Nephron progenitor cell (in vitro differentiated cells): ENCODE measurements around the gene MPHOSPH10.
"Not testable (repeated sequence)": the region's sequence is repeated elsewhere in the genome, so short reads cannot be mapped to it uniquely, and the experiment has no call there.

ENCODE experiments used
- DNase-seq: peaks from one replicate; pipeline ENCODE4 v3.0.0; 2021
- H3K27ac Mint-ChIP-seq: 2 replicates; pipeline ENCODE4 v1.8.0; 2021; ENCODE audit warnings: mild to moderate bottlenecking, moderate library complexity, mixed read lengths
- H3K27me3 Mint-ChIP-seq: 2 replicates; pipeline ENCODE4 v1.8.0; 2021; ENCODE audit warnings: mild to moderate bottlenecking, low read depth, mixed read lengths; ENCODE audit not compliant: poor library complexity
- H3K36me3 Mint-ChIP-seq: 2 replicates; pipeline ENCODE4 v1.8.0; 2021; ENCODE audit warnings: low read depth, mixed read lengths
- H3K4me1 Mint-ChIP-seq: 2 replicates; pipeline ENCODE4 v1.8.0; 2021; ENCODE audit warnings: mixed read lengths
- H3K4me3 Mint-ChIP-seq: 2 replicates; pipeline ENCODE4 v1.8.0; 2021; ENCODE audit warnings: mild to moderate bottlenecking, moderate library complexity, mixed read lengths
- H3K9me3 Mint-ChIP-seq: 2 replicates; pipeline ENCODE4 v1.8.0; 2021; ENCODE audit warnings: mild to moderate bottlenecking, moderate library complexity, mixed read lengths
- TF ChIP-seq, protein P1 (sequence below): fragments of 200-600 bp; sonication (generic); IDR thresholded peaks from 2 replicates; pipeline ENCODE4 v1.5.0; 2021; ENCODE audit warnings: antibody characterized with exemption

The MPHOSPH10 gene

DNA sequence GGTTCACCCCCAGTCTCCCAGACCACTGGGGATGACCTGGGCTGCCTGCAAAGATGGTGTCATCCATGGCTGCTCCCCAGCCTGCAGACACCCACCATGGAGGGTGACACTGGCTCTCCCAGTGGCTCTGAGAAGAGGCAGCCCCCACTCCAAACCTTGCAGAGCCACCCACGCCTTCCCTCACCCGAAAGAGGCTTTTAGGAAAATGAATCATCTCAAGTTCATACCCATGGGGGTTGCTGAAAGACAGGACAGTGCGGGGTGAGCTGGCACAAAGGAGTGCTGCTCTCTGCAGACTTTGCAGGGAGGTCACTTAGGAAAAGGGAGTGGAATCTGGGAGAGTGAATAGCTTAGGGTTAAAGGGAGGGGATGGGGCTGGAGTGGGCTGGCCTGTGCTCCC is 36.4 kb downstream of the MPHOSPH10 start:
- Mint-ChIP-seq H3K36me3 (no peaks in the 10 kb centered on the region), H3K4me1 (peaks cover 13% of the 10 kb centered on the region), H3K27ac (no peak overlapping the region), H3K9me3 (no peaks in the 10 kb centered on the region), H3K27me3 (peaks cover 21% of the 10 kb centered on the region), H3K4me3 (no peak overlapping the region)
- no peak for DNase-seq
- TF ChIP-seq, protein P1, sequence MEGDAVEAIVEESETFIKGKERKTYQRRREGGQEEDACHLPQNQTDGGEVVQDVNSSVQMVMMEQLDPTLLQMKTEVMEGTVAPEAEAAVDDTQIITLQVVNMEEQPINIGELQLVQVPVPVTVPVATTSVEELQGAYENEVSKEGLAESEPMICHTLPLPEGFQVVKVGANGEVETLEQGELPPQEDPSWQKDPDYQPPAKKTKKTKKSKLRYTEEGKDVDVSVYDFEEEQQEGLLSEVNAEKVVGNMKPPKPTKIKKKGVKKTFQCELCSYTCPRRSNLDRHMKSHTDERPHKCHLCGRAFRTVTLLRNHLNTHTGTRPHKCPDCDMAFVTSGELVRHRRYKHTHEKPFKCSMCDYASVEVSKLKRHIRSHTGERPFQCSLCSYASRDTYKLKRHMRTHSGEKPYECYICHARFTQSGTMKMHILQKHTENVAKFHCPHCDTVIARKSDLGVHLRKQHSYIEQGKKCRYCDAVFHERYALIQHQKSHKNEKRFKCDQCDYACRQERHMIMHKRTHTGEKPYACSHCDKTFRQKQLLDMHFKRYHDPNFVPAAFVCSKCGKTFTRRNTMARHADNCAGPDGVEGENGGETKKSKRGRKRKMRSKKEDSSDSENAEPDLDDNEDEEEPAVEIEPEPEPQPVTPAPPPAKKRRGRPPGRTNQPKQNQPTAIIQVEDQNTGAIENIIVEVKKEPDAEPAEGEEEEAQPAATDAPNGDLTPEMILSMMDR, result no peak

- H3K9me3 Mint-ChIP-seq, result no peaks in the 10 kb centered on the region
- no peak for DNase-seq
- H3K27me3 Mint-ChIP-seq, result peaks cover 31% of the 10 kb centered on the region
- no peak overlapping the region for H3K4me3 Mint-ChIP-seq
- H3K27ac Mint-ChIP-seq, result no peak overlapping the region
- no peaks in the 10 kb centered on the region for H3K36me3 Mint-ChIP-seq
- TF ChIP-seq, protein P1, result no peak
- H3K4me1 Mint-ChIP-seq, result no peaks in the 10 kb centered on the region
Observed at GRCh38 chr2:71173096-71173495, 42.7 kb downstream of the MPHOSPH10 start.

- Mint-ChIP-seq H3K9me3 (no peaks in the 10 kb centered on the region), H3K4me3 (no peak overlapping the region), H3K27me3 (peaks cover 29% of the 10 kb centered on the region), H3K36me3 (no peaks in the 10 kb centered on the region), H3K27ac (no peak overlapping the region), H3K4me1 (no peaks in the 10 kb centered on the region)
- TF ChIP-seq, protein P1, result no peak
- no peak for DNase-seq
Observed at GRCh38 chr2:71174207-71174606, 43.8 kb downstream of the MPHOSPH10 start.

GRCh38 chr2:71178836-71179235 is 48.4 kb downstream of the MPHOSPH10 start:
- not testable (repeated sequence) for H3K4me3 Mint-ChIP-seq, H3K4me1 Mint-ChIP-seq, H3K27ac Mint-ChIP-seq, H3K27me3 Mint-ChIP-seq, DNase-seq, H3K36me3 Mint-ChIP-seq, H3K9me3 Mint-ChIP-seq

DNA sequence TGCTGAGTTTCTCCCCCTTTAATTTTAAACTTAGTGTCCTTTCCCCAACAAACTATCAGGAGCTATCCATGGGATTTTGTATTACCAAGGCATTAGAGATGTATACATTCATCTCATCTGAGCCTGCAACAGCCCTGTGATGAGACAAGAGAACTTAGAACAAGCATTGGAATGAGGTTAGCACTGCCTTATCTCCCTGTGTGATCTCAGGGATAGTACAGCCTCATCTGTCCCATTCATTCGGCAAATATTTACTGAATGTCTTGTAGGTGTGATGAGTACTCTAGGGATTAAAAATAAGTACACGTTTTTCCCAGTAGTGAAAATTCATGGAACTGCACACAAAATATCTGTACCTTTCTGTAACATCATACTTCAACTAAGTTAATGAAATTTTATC is 50.9 kb downstream of the MPHOSPH10 start:
- TF ChIP-seq, protein P1, result no peak
- no peak for DNase-seq
- Mint-ChIP-seq H3K9me3 (no peaks in the 10 kb centered on the region), H3K36me3 (no peaks in the 10 kb centered on the region), H3K4me1 (peaks cover 4% of the 10 kb centered on the region), H3K4me3 (no peak overlapping the region), H3K27ac (no peak overlapping the region), H3K27me3 (peaks cover 5% of the 10 kb centered on the region)

DNA sequence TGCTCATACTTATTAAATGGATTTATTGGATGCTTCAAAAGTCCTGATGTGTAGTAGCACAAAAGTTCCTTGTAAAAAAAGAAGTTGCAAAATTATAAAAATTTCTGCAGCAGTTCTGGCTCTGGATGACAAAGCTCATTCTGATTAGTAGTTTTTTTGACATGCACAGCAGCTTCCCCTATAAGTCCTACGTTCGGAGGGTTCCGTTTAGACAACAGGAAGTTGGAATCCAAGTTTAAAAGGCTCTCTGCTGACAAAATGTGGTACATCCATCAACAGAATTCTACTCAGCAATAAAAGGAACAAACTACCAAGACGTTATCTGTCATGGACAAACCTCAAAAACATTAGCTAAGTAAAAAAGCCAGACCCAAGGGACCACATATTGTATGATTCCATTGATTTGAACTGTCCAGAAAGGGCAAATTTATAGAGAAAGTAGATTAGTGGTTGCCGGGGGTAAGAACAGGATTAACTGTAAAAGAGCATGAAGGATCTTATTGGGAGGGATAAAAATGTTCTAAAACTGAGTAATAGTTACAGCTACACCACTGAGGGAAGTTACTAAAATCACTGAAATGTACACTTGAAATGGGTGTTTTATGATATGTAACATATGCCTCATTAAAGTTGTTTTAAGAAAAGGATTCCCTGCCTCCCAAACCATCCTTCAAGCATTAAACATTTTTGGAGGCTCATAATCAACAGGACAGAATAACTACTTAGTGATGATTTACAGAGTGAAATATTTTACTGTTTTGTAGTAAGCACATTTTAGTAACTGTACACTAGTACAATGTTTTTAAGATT is 53.1 kb downstream of the MPHOSPH10 start:
- not testable (repeated sequence) for DNase-seq, H3K27ac Mint-ChIP-seq, H3K4me1 Mint-ChIP-seq, H3K4me3 Mint-ChIP-seq, H3K36me3 Mint-ChIP-seq, H3K27me3 Mint-ChIP-seq, H3K9me3 Mint-ChIP-seq

- Mint-ChIP-seq H3K36me3 (peaks cover 4% of the 10 kb centered on the region), H3K27me3 (peaks cover 9% of the 10 kb centered on the region), H3K9me3 (no peaks in the 10 kb centered on the region), H3K4me3 (no peak overlapping the region), H3K27ac (no peak overlapping the region), H3K4me1 (peaks cover 4% of the 10 kb centered on the region)
- TF ChIP-seq, protein P1, result no peak
- DNase-seq, result no peak
Observed at GRCh38 chr2:71186973-71187372, 56.5 kb downstream of the MPHOSPH10 start.
